ENCODE measurements around the gene LAMA4. TPM values are rescaled to one million over a fixed set of nuclear protein-coding genes. Genes with fewer than 3 reads are reported as not detected.

The LAMA4 gene
- total RNA-seq, 1 experiment from 2014 or later: not detected

DNA sequence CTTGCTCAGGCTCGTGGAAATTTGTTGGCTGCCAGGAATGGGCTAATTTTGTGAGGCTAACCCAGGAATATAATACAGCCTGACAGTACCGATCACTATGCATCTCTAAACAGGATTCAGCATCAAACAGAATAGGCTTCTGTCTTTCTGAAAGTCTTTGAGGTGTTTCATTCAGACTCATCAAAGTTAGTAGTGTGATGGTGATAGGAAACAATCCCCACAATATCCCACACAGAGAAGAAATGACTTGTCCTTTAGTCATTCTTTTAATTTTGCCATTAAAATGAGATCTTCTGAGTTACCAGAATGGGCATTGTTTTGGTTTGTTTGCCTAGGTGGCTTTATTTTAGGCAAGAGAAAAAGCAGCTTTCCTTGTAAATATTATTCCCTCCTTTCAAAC is 112.7 kb downstream of the LAMA4 start:
- H3K36me3 Mint-ChIP-seq (ENCODE audit: insufficient read depth, unreplicated experiment): no peaks in the 10 kb centered on the region
- no peaks in the 10 kb centered on the region; the same call in 1 of the 2 replicates for H3K27me3 ChIP-seq (replicated peaks; ENCODE audit: control insufficient read depth, insufficient read depth, low read length)
- H3K9me3 ChIP-seq: no peaks in the 10 kb centered on the region
- H3K9me3 Mint-ChIP-seq (ENCODE audit: unreplicated experiment): no peaks in the 10 kb centered on the region
- H3K4me3 ChIP-seq (ENCODE audit: low read depth, low read length): no peak overlapping the region
- no peaks in the 10 kb centered on the region for H3K4me1 ChIP-seq
- TF ChIP-seq, protein P1, sequence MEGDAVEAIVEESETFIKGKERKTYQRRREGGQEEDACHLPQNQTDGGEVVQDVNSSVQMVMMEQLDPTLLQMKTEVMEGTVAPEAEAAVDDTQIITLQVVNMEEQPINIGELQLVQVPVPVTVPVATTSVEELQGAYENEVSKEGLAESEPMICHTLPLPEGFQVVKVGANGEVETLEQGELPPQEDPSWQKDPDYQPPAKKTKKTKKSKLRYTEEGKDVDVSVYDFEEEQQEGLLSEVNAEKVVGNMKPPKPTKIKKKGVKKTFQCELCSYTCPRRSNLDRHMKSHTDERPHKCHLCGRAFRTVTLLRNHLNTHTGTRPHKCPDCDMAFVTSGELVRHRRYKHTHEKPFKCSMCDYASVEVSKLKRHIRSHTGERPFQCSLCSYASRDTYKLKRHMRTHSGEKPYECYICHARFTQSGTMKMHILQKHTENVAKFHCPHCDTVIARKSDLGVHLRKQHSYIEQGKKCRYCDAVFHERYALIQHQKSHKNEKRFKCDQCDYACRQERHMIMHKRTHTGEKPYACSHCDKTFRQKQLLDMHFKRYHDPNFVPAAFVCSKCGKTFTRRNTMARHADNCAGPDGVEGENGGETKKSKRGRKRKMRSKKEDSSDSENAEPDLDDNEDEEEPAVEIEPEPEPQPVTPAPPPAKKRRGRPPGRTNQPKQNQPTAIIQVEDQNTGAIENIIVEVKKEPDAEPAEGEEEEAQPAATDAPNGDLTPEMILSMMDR (IDR thresholded peaks at IDR 0.05; ENCODE audit: insufficient read depth in 1 of 2, low read depth in 1 of 2, low read length in 1 of 2, severe bottlenecking in 1 of 2, unreplicated experiment in 1 of 2): no peak
- no peak overlapping the region for H3K4me3 Mint-ChIP-seq (ENCODE audit: unreplicated experiment)
- ChIA-PET POLR2A (no interaction called here), CTCF (no interaction called here)
- no TSS peak for BruUV-seq (replicated peaks)
- no peak for DNase-seq
- intact Hi-C loops (cut with micrococcal nuclease; ENCODE audit: unreplicated experiment): no loop called here
- H3K4me1 Mint-ChIP-seq (ENCODE audit: low read depth, unreplicated experiment): no peaks in the 10 kb centered on the region
- no peaks in the 10 kb centered on the region for H3K36me3 ChIP-seq (ENCODE audit: control insufficient read depth, insufficient read depth, low read length)
- peaks cover 2% of the 10 kb centered on the region for H3K27me3 Mint-ChIP-seq (ENCODE audit: insufficient read depth, unreplicated experiment)
- no peak overlapping the region for H3K27ac Mint-ChIP-seq (ENCODE audit: unreplicated experiment)

DNA sequence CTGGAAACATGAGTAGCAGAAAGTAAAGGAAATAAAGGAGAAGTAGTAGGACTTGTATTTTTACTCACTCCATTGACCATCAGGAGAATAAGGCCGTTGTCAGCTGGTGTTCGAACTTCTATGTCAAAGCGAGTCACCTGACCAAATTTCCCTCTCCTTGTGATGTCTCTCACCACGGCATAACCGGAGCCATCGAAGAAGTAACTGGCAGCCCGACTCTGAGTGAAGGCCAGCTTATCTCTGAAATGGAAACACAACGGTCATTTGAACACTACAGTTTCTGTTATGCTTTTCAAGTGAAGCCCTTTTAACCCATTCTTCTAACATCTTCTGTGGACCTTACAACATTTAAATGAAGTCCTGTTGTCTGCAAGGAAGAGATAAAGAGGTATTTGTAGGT is 115.3 kb downstream of the LAMA4 start:
- ChIA-PET CTCF (no interaction called here), POLR2A (no interaction called here)
- intact Hi-C loops (cut with micrococcal nuclease; ENCODE audit: unreplicated experiment): no loop called here

DNA sequence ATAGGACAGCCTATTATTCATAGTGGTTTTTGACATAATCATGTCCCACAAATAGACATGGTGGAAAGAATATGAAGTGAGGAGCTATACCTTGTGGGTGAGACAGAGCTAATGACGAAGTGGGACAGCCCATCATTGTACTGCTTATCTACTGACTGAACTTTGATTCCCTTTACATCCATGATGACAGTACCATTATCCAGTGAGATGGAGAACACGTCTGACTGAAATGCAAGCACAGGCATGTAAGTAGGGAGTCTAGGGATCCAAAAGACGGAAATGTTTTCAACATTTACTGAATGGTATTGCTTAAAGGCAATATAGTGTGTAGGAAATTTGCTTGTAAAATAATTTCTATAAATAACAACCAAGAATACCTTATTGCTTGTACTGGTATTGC is 123.5 kb downstream of the LAMA4 start:
- no peaks in the 10 kb centered on the region for H3K4me1 ChIP-seq
- H3K4me1 Mint-ChIP-seq (ENCODE audit: low read depth, unreplicated experiment): no peaks in the 10 kb centered on the region
- no peaks in the 10 kb centered on the region for H3K36me3 ChIP-seq (ENCODE audit: control insufficient read depth, insufficient read depth, low read length)
- H3K4me3 ChIP-seq (ENCODE audit: low read depth, low read length): no peak overlapping the region
- no peak for DNase-seq
- no TSS peak for BruUV-seq (replicated peaks)
- H3K27ac Mint-ChIP-seq (ENCODE audit: unreplicated experiment): no peak overlapping the region
- ChIA-PET CTCF (no interaction called here), POLR2A (no interaction called here)
- intact Hi-C loops (cut with micrococcal nuclease; ENCODE audit: unreplicated experiment): no loop called here
- no peaks in the 10 kb centered on the region for H3K9me3 ChIP-seq
- TF ChIP-seq, protein P1 (IDR thresholded peaks at IDR 0.05; ENCODE audit: insufficient read depth in 1 of 2, low read depth in 1 of 2, low read length in 1 of 2, severe bottlenecking in 1 of 2, unreplicated experiment in 1 of 2): no peak
- peaks cover 12% of the 10 kb centered on the region for H3K27me3 Mint-ChIP-seq (ENCODE audit: insufficient read depth, unreplicated experiment)
- no peaks in the 10 kb centered on the region for H3K27me3 ChIP-seq (replicated peaks; ENCODE audit: control insufficient read depth, insufficient read depth, low read length)
- no peaks in the 10 kb centered on the region for H3K36me3 Mint-ChIP-seq (ENCODE audit: insufficient read depth, unreplicated experiment)
- H3K9me3 Mint-ChIP-seq (ENCODE audit: unreplicated experiment): no peaks in the 10 kb centered on the region
- H3K4me3 Mint-ChIP-seq (ENCODE audit: unreplicated experiment): no peak overlapping the region

More for the DNA sequence above, 115.3 kb downstream of the LAMA4 start:
- no peaks in the 10 kb centered on the region for H3K36me3 Mint-ChIP-seq (ENCODE audit: insufficient read depth, unreplicated experiment)
- peaks cover 2% of the 10 kb centered on the region for H3K27me3 Mint-ChIP-seq (ENCODE audit: insufficient read depth, unreplicated experiment)
- no peaks in the 10 kb centered on the region for H3K9me3 Mint-ChIP-seq (ENCODE audit: unreplicated experiment)
- no peaks in the 10 kb centered on the region for H3K36me3 ChIP-seq (ENCODE audit: control insufficient read depth, insufficient read depth, low read length)
- H3K4me1 ChIP-seq: no peaks in the 10 kb centered on the region
- H3K4me3 Mint-ChIP-seq (ENCODE audit: unreplicated experiment): no peak overlapping the region
- TF ChIP-seq, protein P1 (IDR thresholded peaks at IDR 0.05; ENCODE audit: insufficient read depth in 1 of 2, low read depth in 1 of 2, low read length in 1 of 2, severe bottlenecking in 1 of 2, unreplicated experiment in 1 of 2): no peak
- H3K27me3 ChIP-seq (replicated peaks; ENCODE audit: control insufficient read depth, insufficient read depth, low read length): no peaks in the 10 kb centered on the region; the same call in 1 of the 2 replicates
- H3K27ac Mint-ChIP-seq (ENCODE audit: unreplicated experiment): no peak overlapping the region
- BruUV-seq (replicated peaks): no TSS peak
- H3K9me3 ChIP-seq: no peaks in the 10 kb centered on the region
- no peak overlapping the region for H3K4me3 ChIP-seq (ENCODE audit: low read depth, low read length)
- H3K4me1 Mint-ChIP-seq (ENCODE audit: low read depth, unreplicated experiment): no peaks in the 10 kb centered on the region
- no peak for DNase-seq

Measured in Caco-2 (cell line).